Measurements from ENCODE around the gene TNIK. TPM values are rescaled to one million over a fixed set of nuclear protein-coding genes. Genes with fewer than 3 reads are reported as not detected.
"Not testable (repeated sequence)": the region's sequence is repeated elsewhere in the genome, so short reads cannot be mapped to it uniquely, and the experiment has no call there.

Gene TNIK
- total RNA-seq, 1 donor from 2014 or later = 38.1 TPM

DNA sequence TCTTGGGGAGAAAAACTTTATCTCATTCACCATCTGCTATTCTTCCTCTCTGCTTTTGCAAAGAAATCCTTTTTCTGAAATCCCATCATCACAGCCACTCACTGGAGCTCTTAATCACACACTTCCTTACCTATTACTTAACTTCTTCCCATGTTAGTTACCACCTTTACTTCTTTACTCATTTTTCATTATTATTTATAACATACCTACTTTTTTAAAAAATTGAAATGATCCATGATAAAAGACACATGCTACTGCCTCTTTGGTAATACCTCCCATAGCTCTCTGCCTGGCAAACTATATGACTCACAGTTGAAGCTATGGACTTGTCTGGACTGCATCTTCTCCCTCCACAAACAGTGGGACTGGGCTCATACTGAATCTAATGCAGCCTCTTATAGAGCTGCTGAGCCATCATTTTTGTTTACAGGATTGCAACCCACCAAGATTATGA is 150.3 kb downstream of the TNIK start:
- Mint-ChIP-seq H3K36me3 (no peaks in the 10 kb centered on the region), H3K27me3 (no peaks in the 10 kb centered on the region), H3K9me3 (no peaks in the 10 kb centered on the region), H3K4me1 (ENCODE audit: unreplicated experiment) (peaks cover 17% of the 10 kb centered on the region), H3K27ac (no peak overlapping the region), H3K4me3 (no peak overlapping the region)
- TF ChIP-seq, protein P1, sequence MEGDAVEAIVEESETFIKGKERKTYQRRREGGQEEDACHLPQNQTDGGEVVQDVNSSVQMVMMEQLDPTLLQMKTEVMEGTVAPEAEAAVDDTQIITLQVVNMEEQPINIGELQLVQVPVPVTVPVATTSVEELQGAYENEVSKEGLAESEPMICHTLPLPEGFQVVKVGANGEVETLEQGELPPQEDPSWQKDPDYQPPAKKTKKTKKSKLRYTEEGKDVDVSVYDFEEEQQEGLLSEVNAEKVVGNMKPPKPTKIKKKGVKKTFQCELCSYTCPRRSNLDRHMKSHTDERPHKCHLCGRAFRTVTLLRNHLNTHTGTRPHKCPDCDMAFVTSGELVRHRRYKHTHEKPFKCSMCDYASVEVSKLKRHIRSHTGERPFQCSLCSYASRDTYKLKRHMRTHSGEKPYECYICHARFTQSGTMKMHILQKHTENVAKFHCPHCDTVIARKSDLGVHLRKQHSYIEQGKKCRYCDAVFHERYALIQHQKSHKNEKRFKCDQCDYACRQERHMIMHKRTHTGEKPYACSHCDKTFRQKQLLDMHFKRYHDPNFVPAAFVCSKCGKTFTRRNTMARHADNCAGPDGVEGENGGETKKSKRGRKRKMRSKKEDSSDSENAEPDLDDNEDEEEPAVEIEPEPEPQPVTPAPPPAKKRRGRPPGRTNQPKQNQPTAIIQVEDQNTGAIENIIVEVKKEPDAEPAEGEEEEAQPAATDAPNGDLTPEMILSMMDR (conservative IDR thresholded peaks at IDR 0.05) = no peak
- DNase-seq (ENCODE audit: extremely low spot score, unreplicated experiment) = no peak

DNA sequence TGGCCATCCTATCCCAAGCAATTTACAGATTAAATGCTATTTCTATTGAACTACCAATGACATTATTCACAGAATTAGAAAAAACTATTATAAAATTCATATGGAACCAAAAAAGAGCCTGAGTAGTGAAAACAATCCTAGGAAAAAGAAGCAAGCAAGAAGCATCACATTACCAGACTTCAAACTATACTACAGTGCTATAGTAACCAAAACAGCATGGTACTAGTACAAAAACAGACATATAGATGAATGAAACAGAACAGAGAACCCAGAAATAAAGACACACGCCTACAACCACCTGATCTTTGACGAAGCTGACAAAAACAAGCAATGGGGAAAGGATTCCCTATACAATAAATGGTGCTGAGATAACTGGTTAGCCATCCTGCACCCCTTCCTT is 152.2 kb downstream of the TNIK start:
- Mint-ChIP-seq H3K9me3 (peaks cover 5% of the 10 kb centered on the region), H3K27ac (no peak overlapping the region), H3K27me3 (no peaks in the 10 kb centered on the region), H3K4me1 (ENCODE audit: unreplicated experiment) (peaks cover 15% of the 10 kb centered on the region), H3K36me3 (no peaks in the 10 kb centered on the region), H3K4me3 (no peak overlapping the region)
- no peak for DNase-seq (ENCODE audit: extremely low spot score, unreplicated experiment)
- TF ChIP-seq, protein P1 (conservative IDR thresholded peaks at IDR 0.05) = no peak

DNA sequence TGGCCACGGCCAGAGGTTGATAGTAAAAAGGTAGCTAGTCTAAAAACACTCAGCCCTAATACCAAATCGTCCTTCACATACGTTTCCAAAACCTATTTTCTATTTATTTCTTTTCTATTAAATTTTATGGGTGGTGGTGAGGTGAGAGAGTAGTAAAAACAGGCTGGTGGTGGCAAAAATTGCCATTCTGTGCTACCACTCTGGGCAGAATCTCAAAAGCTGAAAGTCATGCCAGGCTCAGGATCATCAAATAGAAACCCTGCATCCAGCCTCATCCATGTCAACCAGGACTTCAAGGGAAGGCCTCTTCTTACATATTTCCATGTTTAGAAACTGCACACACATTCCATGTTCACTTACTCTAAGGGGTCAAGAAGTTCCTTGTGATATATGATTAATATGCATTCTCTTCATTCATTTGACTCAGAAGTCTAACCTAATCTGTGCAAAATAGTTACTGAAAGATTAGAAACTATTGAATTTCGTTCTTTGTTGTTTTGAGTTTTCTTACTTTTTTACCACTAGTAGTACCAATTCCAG is 153.1 kb downstream of the TNIK start:
- no peak for DNase-seq (ENCODE audit: extremely low spot score, unreplicated experiment)
- Mint-ChIP-seq H3K9me3 (peaks cover 5% of the 10 kb centered on the region), H3K4me3 (no peak overlapping the region), H3K27me3 (no peaks in the 10 kb centered on the region), H3K27ac (no peak overlapping the region), H3K4me1 (ENCODE audit: unreplicated experiment) (peaks cover 8% of the 10 kb centered on the region), H3K36me3 (no peaks in the 10 kb centered on the region)
- TF ChIP-seq, protein P1 (conservative IDR thresholded peaks at IDR 0.05) = no peak

DNA sequence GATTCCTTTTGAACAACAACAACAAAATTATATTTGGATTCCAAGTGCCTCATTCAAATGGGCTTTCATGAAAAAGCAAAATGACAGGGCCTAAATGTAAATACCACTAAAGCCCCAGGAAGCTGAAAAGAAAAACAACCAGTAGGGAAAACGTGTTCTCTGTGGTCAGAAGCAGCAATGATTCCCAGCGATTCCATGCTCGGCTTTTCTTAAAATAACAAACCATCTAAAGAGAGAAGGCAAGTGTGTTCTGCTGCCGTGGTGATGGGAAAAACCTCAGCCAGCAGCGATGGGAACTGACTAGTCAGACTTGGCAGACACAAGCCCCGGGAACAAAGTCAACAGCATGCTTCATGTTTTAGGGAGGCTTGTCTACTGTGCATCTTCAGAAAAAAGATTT is 153.6 kb downstream of the TNIK start:
- H3K4me3 Mint-ChIP-seq = no peak overlapping the region
- no peaks in the 10 kb centered on the region for H3K36me3 Mint-ChIP-seq
- TF ChIP-seq, protein P1 (conservative IDR thresholded peaks at IDR 0.05) = no peak
- H3K27me3 Mint-ChIP-seq = no peaks in the 10 kb centered on the region
- no peak for DNase-seq (ENCODE audit: extremely low spot score, unreplicated experiment)
- peaks cover 6% of the 10 kb centered on the region for H3K4me1 Mint-ChIP-seq (ENCODE audit: unreplicated experiment)
- peaks cover 5% of the 10 kb centered on the region for H3K9me3 Mint-ChIP-seq
- no peak overlapping the region for H3K27ac Mint-ChIP-seq

DNA sequence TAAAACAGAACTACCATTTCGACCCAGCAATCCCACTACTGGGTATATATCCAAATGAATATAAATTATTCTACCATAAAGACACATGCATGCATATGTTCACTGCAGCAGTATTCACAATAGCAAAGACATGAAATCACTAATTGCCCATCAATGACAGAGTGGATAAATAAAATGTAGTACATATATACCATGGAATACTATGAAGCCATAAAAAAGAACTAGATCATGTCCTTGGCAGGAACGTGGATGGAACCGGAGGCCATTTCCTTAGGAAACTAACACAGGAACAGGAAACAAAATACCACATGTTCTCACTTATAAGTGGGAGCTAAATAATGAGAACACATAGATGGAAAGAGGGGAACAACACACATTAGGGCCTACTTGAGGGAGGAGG is 154.4 kb downstream of the TNIK start:
- H3K27ac Mint-ChIP-seq; H3K27me3 Mint-ChIP-seq; H3K4me1 Mint-ChIP-seq (ENCODE audit: unreplicated experiment); H3K4me3 Mint-ChIP-seq; H3K36me3 Mint-ChIP-seq; H3K9me3 Mint-ChIP-seq; DNase-seq (ENCODE audit: extremely low spot score, unreplicated experiment): not testable (repeated sequence)

DNA sequence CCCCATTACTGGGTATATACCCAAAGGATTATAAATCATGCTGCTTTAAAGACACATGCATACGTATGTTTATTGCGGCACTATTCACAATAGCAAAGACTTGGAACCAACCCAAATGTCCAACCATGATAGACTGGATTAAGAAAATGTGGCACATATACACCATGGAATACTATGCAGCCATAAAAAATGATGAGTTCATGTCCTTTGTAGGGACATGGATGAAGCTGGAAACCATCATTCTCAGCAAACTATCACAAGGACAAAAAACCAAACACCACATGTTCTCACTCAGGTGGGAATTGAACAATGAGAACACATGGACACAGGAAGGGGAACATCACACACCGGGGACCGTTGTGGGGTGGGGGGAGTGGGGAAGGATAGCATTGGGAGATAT is 155.7 kb downstream of the TNIK start:
- not testable (repeated sequence) for H3K4me1 Mint-ChIP-seq (ENCODE audit: unreplicated experiment); H3K27me3 Mint-ChIP-seq; DNase-seq (ENCODE audit: extremely low spot score, unreplicated experiment); H3K27ac Mint-ChIP-seq; H3K9me3 Mint-ChIP-seq; H3K4me3 Mint-ChIP-seq; H3K36me3 Mint-ChIP-seq

DNA sequence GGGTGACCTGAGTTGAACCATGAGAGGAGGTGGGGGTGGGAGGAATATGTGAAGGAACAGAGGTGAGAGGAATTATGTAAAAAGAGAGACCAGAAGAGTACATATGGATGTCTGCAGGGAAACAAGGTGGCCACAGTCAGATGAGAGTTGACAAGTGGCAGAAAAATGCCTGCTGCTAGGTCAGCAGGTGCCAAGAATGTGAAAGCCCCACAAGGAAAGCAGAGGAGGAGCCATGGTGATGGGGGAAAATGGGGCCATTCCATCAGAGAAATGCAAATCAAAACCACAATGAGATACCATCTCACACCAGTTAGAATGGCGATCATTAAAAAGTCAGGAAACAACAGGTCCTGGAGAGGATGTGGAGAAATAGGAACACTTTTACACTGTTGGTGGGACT is 156.2 kb downstream of the TNIK start:
- H3K9me3 Mint-ChIP-seq; H3K4me3 Mint-ChIP-seq; H3K4me1 Mint-ChIP-seq (ENCODE audit: unreplicated experiment); H3K36me3 Mint-ChIP-seq; DNase-seq (ENCODE audit: extremely low spot score, unreplicated experiment); H3K27me3 Mint-ChIP-seq; H3K27ac Mint-ChIP-seq: not testable (repeated sequence)
